NCI-H460 (cell line): Measurements from ENCODE around the gene TMEM175. TPM values are rescaled to one million over a fixed set of nuclear protein-coding genes. Genes with fewer than 3 reads are reported as not detected.
"Not testable (repeated sequence)": the region's sequence is repeated elsewhere in the genome, so short reads cannot be mapped to it uniquely, and the experiment has no call there.

Experiments used
- DNase-seq: peaks from one replicate; pipeline ENCODE4 v3.0.0-alpha.2; 2016; ENCODE audit warnings: low read depth; ENCODE audit errors: extremely low read depth
- total RNA-seq: library from RNA; depleted of rRNA; stranded (reverse); fragments of >200 nt; shearing (Covaris generic); gene quantifications from 2 replicates; pipeline ENCODE4 v1.2.3, GENCODE V29; 2014

Gene TMEM175
- total RNA-seq, 1 experiment from 2014 or later: 8.1 TPM

- DNase-seq: no peak
These were observed 35.1 kb downstream of the TMEM175 start for GRCh38 chr4:967113-968104.

- DNase-seq: no peak
These were observed 36.0 kb downstream of the TMEM175 start for GRCh38 chr4:968221-968620.

- DNase-seq: no peak
These were observed 36.5 kb downstream of the TMEM175 start for GRCh38 chr4:968621-969394.

DNA sequence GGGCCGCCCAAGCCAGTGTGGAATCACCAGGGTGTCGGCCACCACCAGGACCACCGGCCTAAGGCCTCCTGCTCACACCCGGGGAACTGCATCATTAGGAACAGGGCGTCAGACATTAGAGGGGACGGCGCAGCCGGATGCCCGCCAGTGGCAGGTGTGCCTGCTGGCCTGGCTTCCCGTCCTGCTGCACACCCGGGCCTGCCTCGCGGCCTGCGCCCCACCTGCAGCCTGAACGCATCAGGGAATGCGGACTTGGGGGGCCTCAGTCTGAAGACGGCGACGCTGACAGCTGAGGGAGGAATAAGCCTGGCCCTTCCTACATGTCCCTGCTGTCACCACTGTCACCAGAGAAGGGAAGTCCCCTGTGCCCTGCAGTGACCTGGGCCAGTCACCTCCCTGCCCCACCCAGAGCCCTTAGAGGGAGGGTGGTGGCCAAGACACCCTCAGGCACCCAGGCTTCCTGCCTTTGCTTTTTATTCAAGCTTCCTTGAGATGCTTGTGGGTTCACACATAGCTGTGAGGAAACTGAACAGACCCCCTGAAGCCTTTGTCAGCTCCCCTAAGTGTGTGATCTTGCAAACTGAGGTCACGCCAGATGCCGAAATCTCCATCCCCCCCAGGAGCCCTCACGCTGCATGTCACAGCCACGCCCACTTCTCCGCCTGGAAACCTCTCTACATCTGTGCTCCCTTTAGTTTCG is 37.9 kb downstream of the TMEM175 start:
- no peak for DNase-seq

DNA sequence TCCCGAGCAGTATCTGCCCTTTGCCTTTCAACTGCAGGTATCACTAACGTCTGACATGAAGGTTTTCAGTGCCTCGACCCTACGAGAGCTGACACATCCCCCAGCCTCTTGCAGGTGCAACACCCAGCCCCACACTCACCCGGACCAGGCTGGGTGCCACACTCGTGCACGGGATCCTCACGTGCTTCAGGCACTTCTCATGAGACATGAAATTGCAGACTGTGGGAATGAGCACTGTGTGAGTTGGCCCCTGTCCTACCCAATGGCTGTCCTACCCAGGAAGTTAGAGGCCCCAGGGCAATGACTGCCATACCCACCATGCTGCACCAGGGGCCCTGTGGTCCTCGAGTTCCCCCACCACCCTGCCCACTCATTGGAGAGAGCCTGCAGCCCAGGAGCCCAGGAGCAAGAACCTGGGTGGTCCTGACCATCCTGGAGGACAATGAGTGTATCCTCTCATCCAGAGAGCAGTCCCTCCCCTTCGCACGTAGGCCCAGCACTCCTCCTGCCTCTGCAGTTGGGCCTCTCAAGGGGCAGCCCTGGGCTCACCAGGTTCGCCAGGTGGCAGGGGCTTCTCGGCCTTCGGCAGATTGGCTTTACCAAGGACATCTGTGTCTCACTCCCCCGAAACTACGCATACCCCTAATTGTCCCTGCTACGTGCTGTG is 38.7 kb downstream of the TMEM175 start:
- DNase-seq: no peak

GRCh38 chr4:971666-972500 is 39.6 kb downstream of the TMEM175 start:
- DNase-seq: no peak

DNA sequence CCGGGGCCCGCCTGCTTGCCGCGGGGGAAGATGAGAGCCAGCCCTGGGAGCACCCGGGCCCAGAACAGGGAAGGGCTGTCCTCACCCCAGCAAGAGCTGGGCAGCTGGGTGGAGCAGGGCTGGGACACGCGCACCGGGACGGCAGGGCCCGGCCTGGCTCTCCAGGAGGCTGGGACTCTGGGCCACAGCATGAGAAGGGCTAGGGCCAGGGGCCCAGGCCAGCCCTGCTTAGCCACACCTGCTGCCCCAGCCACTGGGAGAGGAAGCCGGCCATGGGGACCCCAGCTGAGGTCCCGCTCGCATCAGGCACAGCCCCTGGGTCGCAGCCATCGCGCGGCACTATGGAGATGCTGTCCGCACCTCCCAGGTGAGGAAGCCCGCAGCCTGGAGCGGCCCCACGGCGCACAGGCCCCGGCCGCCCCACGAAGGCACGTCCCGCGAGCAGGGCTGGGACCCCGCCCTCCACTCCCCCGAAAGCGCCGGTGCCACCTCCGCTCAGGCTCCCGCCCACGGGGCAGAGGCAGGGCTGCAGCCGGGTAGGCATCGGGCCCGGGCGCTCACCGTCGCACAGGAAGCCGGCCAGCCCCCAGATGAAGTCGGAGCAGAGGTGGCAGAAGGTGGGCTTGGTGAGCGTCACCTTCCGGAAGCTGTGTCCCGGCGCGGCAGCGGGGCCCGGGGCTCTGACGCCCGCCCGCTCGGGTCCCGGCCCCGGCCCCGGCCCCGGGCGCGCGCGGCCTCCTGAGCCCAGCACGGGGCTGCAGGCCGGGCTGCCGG is 40.6 kb downstream of the TMEM175 start:
- no peak for DNase-seq

DNA sequence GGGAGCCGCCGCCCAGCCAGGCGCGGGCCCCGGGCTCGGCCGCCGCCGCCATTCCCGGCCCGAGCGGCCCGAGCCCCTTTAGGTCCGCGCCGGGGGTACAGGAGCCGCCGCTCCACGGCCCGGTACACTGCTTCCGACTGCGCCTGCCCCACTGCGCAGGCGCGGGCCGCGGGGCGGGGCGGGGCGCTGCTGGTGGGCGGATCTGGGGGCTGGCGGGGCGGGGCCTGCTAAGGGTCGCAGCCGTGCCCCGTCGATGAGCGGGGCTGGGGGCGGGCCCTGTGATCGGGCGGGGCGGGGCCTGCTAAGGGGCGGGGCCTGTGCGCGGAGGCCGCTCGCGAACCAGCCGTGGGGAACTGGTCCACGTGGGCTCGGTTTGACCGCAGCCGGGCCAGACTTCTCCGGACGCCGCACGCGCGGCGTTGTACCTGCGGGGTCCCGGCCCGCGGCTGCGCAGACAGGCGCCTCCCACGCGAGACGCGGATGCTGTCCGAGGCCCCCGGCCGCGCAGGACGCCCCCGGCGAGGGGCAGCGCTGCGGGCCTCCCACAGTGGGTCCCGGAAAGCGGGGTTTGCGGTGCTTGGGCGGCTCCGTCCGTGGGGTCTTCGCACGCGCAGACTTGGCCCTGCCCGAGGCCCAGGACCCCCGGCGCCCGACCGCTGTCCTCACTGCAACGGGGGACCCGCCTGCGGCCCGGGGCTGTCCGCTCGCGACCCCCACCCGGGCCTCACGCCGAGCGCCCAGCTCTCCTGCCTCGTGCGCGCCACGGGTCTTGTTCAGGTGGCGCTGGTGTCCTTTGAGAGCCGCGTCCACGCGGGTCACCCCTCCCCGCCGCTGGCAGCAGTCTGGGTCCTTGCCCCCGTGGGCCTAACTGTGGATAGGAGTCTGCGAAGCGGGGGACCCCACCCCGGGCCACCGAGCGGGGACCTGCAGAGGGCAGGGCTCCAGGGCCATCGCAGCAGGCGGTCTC is 41.5 kb downstream of the TMEM175 start, which contains the start of gene DGKQ:
Gene DGKQ (minus strand): TSS at position 139 of the 967 bp plus-strand sequence. CDS start 87 bp downstream, at position 52.
- DNase-seq: peak; percentile 76

DNA sequence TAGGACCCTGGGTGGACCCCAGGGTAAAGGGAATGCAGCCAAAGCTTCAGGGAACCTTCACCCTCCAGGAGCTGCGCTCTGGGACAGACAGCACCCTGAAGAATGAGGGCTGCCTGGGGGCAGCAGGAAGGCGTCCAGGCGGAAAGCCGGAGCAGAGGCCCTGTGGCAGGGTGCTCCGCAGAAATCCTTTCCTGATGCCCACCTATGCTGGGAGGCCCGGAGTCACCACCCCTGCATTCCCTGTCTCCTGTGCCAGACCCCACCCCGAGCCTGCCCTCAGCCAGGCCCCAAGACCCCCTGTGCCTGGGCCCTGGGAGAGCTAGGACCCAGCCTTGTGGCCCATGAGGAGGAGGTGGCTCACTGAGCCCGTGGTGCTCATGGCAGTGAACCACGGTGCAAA is 42.4 kb downstream of the TMEM175 start:
- DNase-seq: no peak

DNA sequence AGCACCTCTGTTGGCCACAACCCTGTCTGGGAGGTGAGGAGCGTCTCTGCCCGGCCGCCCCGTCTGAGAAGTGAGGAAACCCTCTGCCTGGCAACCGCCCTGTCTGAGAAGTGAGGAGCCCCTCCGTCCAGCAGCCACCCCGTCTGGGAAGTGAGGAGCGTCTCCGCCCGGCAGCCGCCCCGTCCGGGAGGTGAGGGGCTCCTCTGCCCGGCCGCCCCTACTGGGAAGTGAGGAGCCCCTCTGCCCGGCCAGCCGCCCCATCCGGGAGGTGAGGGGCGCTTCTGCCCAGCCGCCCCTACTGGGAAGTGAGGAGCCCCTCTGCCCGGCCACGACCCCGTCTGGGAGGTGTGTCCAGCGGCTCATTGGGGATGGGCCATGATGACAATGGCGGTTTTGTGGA is 43.8 kb downstream of the TMEM175 start:
- DNase-seq: not testable (repeated sequence)

DNA sequence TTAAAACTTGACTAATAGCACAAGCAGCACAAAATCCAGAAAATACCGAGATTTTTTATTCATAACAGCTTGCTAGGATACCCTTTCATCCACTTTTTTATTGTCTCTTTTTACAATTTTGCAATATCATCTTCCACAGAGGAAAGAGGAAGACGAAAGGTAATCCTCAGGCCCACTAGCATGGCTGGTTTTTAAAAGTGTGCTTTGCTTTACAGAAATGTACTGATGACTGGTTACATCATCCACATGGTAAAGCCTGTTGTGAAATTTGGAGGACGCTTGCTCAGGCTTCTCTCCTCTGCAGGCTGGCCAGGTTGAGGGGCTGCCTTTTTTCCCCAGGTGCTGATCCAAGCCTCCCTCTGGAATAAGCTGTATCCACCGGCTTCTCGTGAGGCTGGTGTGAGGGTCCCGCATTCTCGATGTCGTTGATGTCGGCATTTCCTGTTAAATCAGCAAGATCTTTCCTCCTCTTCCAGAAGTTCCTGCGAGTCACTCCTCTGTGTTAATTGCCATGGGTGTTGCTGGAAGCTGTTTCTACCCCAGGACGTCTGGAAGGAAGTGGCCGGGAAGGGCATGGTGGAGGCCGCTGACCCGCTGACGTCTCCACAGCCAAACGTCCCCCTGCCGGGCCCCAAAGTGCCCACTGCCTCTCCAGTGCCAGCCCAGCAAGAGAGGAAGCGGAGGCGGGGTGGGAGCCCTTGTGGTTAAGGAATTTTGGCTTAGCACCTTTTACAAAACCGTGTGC is 46.9 kb downstream of the TMEM175 start:
- DNase-seq: peak; percentile 24

GRCh38 chr4:982291-982690 is 50.0 kb downstream of the TMEM175 start:
- no peak for DNase-seq

DNA sequence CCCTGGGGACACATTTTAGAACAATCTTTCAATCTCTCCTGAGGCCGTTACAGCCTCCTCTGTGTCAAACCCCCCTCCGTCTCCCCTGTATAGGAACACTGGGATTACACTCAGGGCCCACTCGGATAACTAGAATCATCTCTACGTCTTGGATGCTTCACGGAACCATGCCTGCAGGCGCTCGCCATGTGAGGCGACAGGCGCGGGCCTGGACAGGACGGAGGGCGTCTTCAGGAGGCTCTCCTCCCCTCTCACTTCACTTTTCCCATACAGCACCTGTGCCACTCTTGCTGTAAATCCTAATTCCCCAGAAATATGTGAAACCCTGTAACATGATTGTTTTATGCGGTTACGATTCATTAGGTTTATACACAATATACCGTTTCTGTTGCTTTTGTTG is 50.6 kb downstream of the TMEM175 start:
- no peak for DNase-seq

DNA sequence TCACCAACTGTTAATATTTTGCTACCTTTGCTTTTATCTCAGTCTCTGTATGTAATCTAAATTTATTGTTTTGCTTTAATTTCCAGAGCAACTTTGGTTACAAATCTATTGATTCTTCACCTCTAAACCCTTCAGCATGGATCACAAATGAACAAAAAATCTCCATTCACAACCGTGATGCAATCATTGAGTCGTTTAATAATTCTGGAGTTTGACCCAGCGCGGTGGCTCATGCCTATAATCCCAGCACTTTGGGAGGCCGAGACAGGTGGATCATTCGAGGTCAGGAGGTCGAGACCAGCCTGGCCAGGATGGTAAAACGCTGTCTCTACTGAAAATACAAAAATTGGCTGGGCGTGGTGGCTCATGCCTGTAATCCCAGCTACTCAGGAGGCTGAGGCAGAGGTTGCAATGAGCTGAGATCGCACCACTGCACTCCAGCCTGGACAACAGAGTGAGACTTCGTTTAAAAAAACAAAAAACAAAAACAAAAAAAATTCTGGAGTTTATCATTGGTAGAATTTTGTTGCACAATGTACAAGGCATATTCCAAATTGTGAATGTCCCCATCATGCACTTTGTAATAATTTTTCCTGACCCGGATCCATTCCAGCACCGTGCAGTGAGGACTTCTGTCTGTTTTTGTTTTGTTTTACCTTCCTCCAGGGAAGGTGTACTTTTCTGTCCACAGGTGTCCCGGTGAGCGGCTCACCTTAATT is 52.2 kb downstream of the TMEM175 start:
- no peak for DNase-seq

GRCh38 chr4:985123-985830 is 53.0 kb downstream of the TMEM175 start:
- DNase-seq: peak; percentile 46
